T-helper 2 cell treated with Interferon-gamma antibody and Interleukin-4, amounts not matched to agents 5 μg/mL and 100 μg/mL, for 36 hours (primary cell): ENCODE results near the gene CWC22.
"Not testable (repeated sequence)": the region's sequence is repeated elsewhere in the genome, so short reads cannot be mapped to it uniquely, and the experiment has no call there.

Experiments used
- DNase-seq: peaks from one replicate; pipeline ENCODE4 v3.0.0; 2021; ENCODE audit warnings: low spot score
- H3K27ac Mint-ChIP-seq: one replicate; pipeline ENCODE4 v1.8.0; 2021; ENCODE audit warnings: mild to moderate bottlenecking, mixed read lengths
- H3K27me3 Mint-ChIP-seq: one replicate; pipeline ENCODE4 v1.8.0; 2021; ENCODE audit warnings: low read depth, mixed read lengths
- H3K36me3 Mint-ChIP-seq: one replicate; pipeline ENCODE4 v1.8.0; 2021; ENCODE audit warnings: low read depth, mixed read lengths
- H3K4me1 Mint-ChIP-seq: one replicate; pipeline ENCODE4 v1.8.0; 2021; ENCODE audit warnings: low read depth, mixed read lengths
- H3K4me3 Mint-ChIP-seq: one replicate; pipeline ENCODE4 v1.8.0; 2022; ENCODE audit warnings: mild to moderate bottlenecking, moderate library complexity, mixed read lengths
- H3K9me3 Mint-ChIP-seq: one replicate; pipeline ENCODE4 v1.8.0; 2021; ENCODE audit warnings: mixed read lengths

CWC22 gene

DNA sequence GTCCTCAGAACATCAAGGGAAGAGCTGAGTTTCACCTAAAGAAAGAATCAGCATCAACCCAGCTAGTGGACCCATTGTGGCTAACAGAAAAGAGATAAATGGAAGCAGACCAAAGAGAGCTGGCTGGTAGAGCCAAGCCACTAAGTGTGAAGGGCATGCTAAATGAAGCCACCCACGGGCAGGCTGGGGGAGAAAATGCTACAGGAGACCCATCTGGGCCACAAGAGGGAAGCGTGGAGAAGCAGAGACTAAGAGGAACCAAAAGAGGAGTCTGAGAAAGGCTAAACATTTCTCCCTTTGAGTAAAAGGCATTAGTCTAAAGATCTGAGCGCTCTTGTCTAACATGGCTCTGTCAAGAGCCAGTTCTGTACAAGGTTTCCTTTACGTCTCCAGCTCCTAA is 15.8 kb downstream of the CWC22 start:
- no peaks in the 10 kb centered on the region for H3K9me3 Mint-ChIP-seq
- peaks cover 11% of the 10 kb centered on the region for H3K4me1 Mint-ChIP-seq
- DNase-seq = no peak
- H3K27me3 Mint-ChIP-seq = no peaks in the 10 kb centered on the region
- no peak overlapping the region for H3K27ac Mint-ChIP-seq
- H3K4me3 Mint-ChIP-seq = no peak overlapping the region
- peaks cover 26% of the 10 kb centered on the region for H3K36me3 Mint-ChIP-seq

DNA sequence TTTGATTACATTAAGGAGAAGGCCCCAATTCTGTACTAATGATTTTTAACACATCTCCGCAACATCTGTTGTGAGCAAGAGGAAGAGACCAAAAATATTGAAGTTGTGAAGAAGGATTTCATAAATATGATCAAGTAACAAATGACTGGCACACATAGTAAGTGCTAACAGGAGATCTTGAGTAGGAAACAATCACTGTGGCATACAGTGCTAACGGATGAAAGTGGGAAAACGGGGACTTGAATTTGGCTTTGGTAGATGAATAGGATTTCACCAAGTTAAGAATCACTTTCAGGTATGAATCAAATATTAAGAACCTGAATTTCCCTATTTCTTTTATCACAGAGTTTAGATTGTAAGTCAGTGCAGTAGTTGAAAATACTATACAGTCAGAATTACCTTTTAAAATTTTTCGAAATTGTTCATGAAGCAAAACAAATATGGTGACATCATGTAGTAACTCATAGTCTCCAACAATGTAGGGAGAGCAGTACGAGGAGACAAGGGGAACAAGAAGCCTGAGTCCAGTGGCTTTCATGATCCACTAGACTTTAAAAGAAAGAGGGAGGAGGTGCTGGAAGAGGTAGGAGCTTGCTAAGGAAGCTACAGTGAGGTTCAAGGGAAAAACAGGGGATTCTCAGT is 16.3 kb downstream of the CWC22 start:
- DNase-seq = no peak
- no peaks in the 10 kb centered on the region for H3K9me3 Mint-ChIP-seq
- no peak overlapping the region for H3K4me3 Mint-ChIP-seq
- H3K27me3 Mint-ChIP-seq = no peaks in the 10 kb centered on the region
- peaks cover 31% of the 10 kb centered on the region for H3K36me3 Mint-ChIP-seq
- H3K27ac Mint-ChIP-seq = no peak overlapping the region
- H3K4me1 Mint-ChIP-seq = peaks cover 9% of the 10 kb centered on the region

DNA sequence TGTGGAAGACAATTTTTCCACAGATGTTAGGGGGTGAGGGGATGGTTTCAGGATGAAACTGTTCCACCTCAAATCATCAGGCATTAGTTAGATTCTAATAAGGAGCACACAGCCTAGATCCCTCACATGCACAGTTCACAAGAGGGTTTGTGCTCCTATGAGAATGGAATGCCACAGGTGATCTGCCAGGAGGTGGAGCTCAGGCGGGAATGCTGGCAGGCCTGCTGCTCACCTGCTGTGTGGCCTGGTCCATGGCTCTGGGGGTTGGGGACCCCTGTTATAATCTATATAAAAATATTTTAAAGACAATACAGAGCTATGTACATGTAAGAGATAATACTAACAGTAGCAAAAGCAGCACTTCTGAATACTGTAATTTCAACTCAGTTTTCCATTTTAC is 19.2 kb downstream of the CWC22 start:
- no peaks in the 10 kb centered on the region for H3K9me3 Mint-ChIP-seq
- no peaks in the 10 kb centered on the region for H3K27me3 Mint-ChIP-seq
- H3K4me3 Mint-ChIP-seq = no peak overlapping the region
- DNase-seq = no peak
- H3K36me3 Mint-ChIP-seq = peaks cover 51% of the 10 kb centered on the region
- H3K27ac Mint-ChIP-seq = no peak overlapping the region
- H3K4me1 Mint-ChIP-seq = peaks cover 13% of the 10 kb centered on the region

DNA sequence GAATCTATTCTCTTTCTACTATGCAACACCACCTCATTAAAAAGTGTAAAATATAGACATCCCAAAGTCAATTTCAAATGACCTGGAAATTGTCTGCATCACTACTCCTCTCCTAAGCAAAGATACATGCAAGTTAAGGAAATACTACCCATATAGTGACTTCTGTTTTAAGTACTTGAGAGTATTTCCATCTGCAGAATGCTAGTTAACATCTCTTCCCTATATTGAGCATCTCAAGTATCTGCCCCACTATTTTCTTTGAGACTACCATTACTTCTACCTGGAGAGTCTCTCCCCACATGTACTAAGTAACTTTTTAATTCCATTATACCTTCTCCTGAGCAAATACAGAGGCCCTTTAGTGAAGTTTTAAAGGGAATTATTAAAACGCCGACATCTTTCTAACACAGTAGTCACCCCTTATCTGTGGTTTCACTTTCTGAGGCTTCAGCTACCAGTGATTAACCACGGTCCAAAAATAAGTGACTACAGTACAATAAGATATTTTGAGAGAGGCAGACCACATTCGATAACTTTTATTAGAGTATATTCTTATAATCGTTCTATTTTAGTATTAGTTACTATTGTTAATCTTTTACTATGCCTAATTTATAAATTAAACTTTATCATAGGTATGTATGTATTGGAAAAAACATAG is 21.8 kb downstream of the CWC22 start:
- peaks cover 7% of the 10 kb centered on the region for H3K4me1 Mint-ChIP-seq
- DNase-seq = no peak
- no peaks in the 10 kb centered on the region for H3K9me3 Mint-ChIP-seq
- H3K27ac Mint-ChIP-seq = no peak overlapping the region
- H3K36me3 Mint-ChIP-seq = peaks cover 52% of the 10 kb centered on the region
- H3K27me3 Mint-ChIP-seq = no peaks in the 10 kb centered on the region
- H3K4me3 Mint-ChIP-seq = no peak overlapping the region

DNA sequence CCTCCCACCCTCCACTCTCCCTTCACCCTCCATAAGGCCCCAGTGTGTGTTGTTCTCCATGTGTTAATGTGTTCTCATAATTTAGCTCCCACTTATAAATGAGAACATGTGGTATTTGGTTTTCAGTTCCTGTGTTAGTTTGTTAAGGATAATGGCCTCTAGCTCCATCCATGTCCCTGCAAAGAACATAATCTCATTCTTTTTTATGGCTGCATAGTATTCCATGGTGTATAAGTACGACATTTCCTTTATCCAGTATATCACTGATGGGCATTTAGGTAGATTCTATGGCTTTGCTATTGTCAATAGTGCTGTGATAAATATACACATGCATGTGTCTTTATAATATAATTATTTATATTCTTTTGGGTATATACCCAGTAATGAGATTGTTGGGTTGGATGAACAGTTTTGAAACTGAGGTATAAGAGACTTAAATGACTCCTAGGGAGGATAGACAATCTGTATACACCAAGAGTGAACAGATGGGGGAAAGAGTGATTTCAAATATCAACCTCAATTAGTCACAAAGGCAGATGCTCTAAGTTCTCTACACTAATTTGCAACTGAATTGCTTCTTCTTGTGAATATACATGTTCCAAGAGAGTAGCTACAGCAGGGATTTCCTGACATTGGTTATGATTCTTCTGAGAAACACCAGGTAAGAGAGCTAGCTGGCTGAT is 23.7 kb downstream of the CWC22 start:
- no peaks in the 10 kb centered on the region for H3K27me3 Mint-ChIP-seq
- no peak for DNase-seq
- no peak overlapping the region for H3K4me3 Mint-ChIP-seq
- H3K9me3 Mint-ChIP-seq = no peaks in the 10 kb centered on the region
- H3K4me1 Mint-ChIP-seq = peaks cover 5% of the 10 kb centered on the region
- no peak overlapping the region for H3K27ac Mint-ChIP-seq
- peaks cover 57% of the 10 kb centered on the region for H3K36me3 Mint-ChIP-seq

DNA sequence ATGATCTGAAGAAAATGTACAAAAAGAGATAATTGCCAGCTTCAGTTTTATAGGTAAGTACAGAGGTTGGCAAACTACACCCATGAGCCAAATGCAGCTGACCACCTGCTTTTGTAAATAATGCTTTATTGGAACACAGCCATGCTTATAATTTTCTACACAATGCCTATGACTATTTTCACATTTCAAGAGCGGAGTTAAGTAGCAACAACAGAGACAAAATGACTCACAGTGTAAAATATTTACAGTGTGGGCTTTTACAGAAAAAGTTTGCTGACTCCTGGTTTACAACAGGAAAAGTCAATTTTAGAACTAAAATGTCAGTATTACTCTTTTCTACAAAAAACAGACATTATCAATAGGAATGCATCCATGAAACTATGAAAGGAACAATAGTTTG is 26.0 kb downstream of the CWC22 start:
- Mint-ChIP-seq H3K4me3 (no peak overlapping the region), H3K36me3 (peaks cover 58% of the 10 kb centered on the region), H3K27ac (no peak overlapping the region), H3K27me3 (no peaks in the 10 kb centered on the region), H3K4me1 (peaks cover 5% of the 10 kb centered on the region), H3K9me3 (no peaks in the 10 kb centered on the region)
- no peak for DNase-seq

DNA sequence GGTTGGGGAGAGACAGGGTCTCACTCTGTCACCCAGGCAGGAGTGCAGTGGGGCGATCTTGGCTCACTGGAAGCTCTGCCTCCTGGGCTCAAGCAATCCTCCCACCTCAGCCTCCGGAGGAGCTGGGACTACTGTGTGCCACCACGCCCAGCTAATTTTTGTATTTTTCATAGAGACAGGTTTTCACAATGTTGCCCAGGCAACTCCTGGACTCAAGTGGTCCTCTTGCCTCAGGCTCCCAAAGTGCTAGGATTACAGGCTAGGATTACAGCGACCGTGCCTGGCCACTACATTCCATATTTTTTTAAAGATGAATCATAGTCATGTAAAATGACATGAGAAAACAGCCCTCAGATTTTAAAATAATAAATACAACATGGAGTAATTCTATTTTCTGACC is 32.3 kb downstream of the CWC22 start:
- no peak overlapping the region for H3K27ac Mint-ChIP-seq
- peaks cover 42% of the 10 kb centered on the region for H3K36me3 Mint-ChIP-seq
- peaks cover 2% of the 10 kb centered on the region for H3K4me1 Mint-ChIP-seq
- no peaks in the 10 kb centered on the region for H3K9me3 Mint-ChIP-seq
- no peak for DNase-seq
- no peak overlapping the region for H3K4me3 Mint-ChIP-seq
- no peaks in the 10 kb centered on the region for H3K27me3 Mint-ChIP-seq

DNA sequence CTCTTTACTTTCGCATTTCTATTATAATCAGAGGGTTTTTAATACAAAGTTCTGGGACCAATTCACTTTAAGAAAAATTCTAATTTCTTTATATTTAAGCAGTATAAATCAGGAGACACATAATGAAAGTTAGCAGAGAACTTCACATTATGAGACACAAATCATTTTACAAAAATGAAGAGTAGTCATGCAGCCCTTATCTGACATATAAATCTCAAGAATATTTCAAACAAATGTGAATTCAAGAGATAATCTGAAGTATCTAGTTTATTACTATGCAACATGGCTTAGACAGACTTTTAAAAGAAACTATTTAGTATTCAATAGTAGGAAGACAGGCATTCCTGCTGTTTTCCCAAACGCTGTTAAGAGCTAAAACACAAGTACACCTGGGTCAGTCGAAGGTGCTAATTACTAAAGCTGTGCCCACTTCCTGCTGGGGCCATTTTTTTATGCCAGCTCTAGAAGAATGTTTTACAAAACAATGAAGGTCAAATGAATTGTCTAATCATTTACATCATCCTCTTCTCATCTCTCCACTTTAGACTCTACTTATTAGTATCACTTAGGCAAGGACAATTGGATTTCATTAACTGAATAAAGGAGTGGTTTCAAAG is 40.2 kb downstream of the CWC22 start:
- no peak for DNase-seq
- H3K27me3 Mint-ChIP-seq = no peaks in the 10 kb centered on the region
- no peak overlapping the region for H3K4me3 Mint-ChIP-seq
- no peaks in the 10 kb centered on the region for H3K9me3 Mint-ChIP-seq
- no peak overlapping the region for H3K27ac Mint-ChIP-seq
- H3K4me1 Mint-ChIP-seq = no peaks in the 10 kb centered on the region
- peaks cover 38% of the 10 kb centered on the region for H3K36me3 Mint-ChIP-seq

DNA sequence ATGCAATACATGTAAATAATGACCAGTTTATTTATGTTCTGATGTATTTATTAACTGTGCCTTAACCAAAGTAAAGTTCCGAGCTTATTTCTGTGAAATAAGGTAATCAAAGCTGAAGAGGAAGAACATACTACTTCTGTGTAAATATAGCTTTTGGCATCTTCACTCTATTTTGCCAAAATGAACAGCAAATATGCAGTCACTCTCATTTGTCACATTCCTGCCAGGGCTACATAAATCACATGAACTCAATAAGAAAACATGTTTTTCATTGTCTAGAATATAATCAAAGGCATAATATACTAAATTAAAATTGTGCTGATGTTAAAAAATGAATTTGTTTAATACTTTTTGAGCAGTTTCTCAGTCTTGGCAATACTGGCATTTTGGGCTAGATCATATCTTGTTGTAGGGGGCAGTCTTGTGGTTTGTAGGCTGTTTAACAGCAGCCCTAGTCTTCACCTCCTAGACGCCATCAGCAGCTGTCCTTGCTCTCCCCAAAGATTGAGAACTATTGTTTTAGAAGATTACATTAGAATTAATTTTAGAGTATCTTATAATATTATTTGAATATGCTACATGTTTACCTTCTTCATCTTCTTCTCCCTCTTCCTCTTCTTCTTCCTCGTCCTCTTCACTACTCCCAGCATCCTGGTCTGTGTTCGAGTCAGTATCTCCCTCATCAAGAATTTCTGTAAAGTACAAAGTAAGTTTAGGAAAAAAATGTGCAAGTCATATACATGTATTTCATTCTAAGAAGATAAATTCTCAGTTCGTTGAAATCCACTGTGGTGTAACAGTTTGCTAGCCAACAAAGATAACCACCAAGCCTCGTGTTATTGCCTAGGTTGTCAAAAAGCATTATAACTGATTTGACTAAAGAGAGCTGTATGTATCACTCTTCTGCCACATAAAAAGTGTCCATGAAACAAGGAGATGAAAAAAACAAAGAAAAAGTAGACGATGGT is 41.5 kb downstream of the CWC22 start:
- Mint-ChIP-seq H3K36me3 (peaks cover 38% of the 10 kb centered on the region), H3K4me3 (no peak overlapping the region), H3K4me1 (no peaks in the 10 kb centered on the region), H3K9me3 (no peaks in the 10 kb centered on the region), H3K27me3 (no peaks in the 10 kb centered on the region), H3K27ac (no peak overlapping the region)
- DNase-seq = no peak

DNA sequence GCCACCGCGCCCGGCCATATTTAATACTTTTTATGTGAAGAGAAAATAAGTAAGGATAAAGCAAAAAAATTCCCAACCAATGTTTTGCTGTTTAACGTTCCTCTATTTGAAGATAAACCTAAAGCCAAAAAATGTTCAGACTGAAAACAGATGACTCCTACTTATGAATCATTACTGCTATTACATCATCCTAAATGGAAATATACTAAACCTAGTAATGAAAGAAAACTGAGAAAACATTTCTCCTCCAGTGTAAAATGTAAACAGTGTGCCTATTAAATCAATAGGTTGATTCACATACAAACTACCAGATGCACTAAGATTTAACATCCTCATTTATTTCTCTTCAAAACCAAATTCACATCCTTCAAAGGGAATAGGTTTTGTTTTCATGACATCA is 43.5 kb downstream of the CWC22 start:
- Mint-ChIP-seq H3K36me3 (peaks cover 28% of the 10 kb centered on the region), H3K4me3 (no peak overlapping the region), H3K4me1 (no peaks in the 10 kb centered on the region), H3K9me3 (no peaks in the 10 kb centered on the region), H3K27ac (no peak overlapping the region), H3K27me3 (no peaks in the 10 kb centered on the region)
- no peak for DNase-seq

DNA sequence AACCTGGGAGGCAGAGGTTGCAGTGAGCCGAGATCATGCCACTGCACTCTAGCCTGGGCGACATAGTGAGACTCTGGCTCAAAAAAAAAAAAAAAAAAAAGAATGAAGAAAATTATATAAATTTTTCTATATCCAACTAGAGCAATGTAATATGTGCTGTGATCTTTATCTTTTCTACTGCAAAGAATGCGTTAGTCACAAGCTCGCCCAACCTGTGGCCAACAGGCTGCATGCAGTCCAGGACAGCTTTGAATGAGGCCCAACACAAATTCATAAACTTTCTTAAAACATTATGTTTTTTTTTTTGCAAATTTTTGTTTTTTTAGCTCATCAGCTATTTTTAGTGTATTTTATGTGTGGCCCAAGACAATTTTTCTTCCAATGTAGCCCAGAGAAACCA is 48.8 kb downstream of the CWC22 start:
- H3K9me3 Mint-ChIP-seq, H3K27ac Mint-ChIP-seq, H3K27me3 Mint-ChIP-seq, H3K4me1 Mint-ChIP-seq, H3K4me3 Mint-ChIP-seq, DNase-seq: not testable (repeated sequence)
- H3K36me3 Mint-ChIP-seq = peaks cover 19% of the 10 kb centered on the region

DNA sequence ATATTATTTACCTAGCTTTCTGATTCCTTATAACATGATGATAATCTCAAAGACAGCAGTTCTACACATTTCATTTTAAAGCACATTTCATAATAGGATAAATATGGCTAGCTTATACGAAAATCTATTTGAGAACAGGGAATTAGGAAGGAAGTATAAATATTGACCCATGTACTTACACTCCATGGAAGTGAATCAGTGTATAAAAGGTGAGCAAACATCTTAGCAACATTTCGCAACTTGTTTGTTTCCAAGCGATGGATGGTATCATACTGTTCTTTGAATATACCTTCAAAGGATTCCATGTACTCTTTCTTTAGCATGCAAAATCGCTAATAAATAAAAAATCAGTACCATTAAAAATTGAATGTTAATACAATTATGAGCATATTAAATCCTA is 53.1 kb downstream of the CWC22 start:
- Mint-ChIP-seq H3K27ac (no peak overlapping the region), H3K36me3 (peaks cover 46% of the 10 kb centered on the region), H3K9me3 (no peaks in the 10 kb centered on the region), H3K27me3 (no peaks in the 10 kb centered on the region), H3K4me1 (no peaks in the 10 kb centered on the region), H3K4me3 (no peak overlapping the region)
- no peak for DNase-seq

DNA sequence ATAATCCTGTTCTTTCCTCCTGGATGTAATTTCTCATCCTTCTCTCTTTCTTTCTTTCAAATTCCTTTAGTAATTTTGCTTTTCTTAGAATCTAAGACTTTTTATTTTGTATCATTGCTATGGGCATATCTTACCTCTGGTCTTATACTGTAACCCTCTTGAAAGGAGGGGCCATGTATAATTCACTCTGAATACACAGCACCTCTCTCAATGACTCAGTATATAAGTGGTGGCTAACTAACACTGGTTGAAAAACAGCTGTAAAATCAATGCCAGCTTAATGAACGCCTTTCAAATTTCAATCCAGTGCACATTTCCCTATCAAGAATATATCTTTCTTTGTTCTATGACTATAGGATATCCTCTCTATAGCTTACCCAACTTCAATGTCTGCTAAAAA is 53.7 kb downstream of the CWC22 start:
- no peaks in the 10 kb centered on the region for H3K4me1 Mint-ChIP-seq
- peaks cover 51% of the 10 kb centered on the region for H3K36me3 Mint-ChIP-seq
- no peaks in the 10 kb centered on the region for H3K9me3 Mint-ChIP-seq
- no peak overlapping the region for H3K27ac Mint-ChIP-seq
- no peak overlapping the region for H3K4me3 Mint-ChIP-seq
- DNase-seq = no peak
- H3K27me3 Mint-ChIP-seq = no peaks in the 10 kb centered on the region
